GM19035 (cell line): ENCODE results near the gene SERPINB6.
"Not testable (repeated sequence)": the region's sequence is repeated elsewhere in the genome, so short reads cannot be mapped to it uniquely, and the experiment has no call there.

Source experiments
- ATAC-seq: cut with Tn5 transposase; IDR thresholded peaks from one replicate; pipeline ENCODE4 v1.9.1; 2021; ENCODE audit not compliant: unreplicated experiment

The SERPINB6 gene

DNA sequence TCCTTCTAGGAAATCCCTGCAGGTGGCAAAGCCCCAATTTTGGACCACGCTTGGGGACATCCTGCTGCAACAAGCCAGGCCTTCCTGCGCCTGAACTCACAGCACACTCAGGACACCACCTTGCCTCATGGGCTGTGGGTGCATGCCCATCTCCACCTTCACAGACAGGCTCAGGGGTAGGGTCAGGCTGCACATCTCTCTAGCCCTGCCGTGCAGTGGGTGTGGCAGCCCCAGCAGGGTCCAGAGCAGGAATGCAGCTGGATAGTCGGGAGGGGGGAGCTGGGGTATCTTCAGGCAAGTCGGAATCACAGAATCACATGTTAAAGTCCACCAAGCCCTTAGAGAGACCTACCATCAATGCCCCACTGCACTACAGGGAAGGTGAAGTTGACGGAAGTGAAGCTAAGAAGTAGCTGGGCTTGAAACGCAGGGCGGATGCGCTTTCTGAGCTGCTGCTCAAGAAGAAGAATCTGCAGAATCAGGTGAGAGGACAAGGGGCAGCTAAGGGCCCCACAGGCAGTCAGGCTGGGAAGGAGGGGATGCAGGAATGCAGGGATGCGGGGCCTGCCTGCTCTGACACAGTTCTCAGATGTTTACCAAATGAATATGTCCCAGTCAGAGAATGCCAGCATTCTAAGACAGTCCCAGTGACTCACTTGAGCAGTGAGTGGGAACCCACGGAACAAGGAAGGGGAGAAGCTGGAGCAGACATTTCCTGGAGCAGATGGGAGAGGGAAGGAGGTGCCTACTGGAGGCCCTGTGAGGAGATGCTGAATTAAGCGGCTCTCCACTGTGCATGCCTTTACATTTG, 11.3 kb downstream of the SERPINB6 start:
- no peak for ATAC-seq

DNA sequence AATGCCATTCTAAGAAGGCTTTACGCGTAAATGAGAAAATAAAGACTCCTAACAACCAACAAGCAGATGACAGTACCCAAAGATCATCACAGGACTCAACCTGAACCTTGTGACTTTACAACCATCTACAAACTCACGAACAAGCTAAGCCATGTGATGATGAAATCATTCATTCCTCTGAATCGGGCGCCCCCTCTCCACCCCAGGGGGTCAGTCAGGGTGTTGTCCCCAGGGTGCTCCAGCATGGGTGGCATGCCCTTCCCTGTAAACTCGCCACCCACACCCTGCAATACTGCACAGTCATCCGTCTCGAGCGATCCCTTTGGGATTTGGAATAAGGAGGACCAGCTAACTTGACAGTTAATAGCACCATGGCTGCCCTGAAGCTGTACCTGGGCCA, 12.6 kb downstream of the SERPINB6 start:
- ATAC-seq = no peak

DNA sequence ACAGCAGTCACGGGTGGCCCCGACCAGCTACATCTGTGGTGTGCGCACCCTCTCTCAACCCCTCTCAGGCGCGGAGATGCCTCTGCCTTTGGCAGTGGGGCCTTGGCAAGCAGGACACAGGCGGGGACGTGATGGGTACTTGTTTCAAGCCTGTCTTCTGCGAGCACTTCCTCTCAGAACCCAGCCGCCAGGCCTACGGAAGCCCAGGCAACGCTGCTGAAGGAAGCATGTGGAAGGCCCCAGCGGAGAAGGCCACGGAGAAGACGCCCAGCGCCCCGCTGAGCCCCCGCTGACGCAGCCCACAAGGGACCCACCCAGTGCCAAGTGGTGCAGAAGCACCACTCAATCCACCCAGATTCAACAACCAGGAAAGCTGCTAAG, 13.0 kb downstream of the SERPINB6 start:
- ATAC-seq = no peak

DNA sequence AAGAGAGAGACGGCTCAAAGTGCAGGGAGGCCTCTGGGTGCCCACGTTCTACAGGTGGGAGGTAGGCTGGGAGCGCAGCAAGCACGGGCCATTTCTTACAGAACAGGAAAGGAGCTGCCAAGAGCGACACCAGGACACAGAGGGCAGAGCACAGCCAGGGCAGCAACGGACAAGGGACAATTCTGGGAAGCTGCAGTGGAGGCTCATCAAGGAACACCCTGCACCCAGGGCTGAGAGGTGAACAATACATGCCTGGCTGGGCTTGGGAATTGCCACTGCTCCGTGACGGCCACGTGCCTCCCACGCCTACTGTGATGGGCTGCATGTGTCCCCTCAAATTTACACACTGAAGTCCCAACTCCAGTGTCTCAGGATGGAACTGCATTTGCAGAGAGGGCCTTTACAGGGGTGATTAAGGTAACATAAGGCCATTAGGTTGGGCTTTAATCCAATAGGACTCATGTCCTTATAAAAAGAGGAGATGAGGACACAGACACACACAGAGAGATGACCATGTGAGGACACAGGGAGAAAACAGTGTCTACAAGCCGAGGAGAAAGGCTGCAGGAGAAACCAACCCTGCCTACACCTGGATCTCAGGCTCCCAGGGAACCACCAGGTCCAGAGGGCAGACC, 13.6 kb downstream of the SERPINB6 start:
- ATAC-seq = no peak

DNA sequence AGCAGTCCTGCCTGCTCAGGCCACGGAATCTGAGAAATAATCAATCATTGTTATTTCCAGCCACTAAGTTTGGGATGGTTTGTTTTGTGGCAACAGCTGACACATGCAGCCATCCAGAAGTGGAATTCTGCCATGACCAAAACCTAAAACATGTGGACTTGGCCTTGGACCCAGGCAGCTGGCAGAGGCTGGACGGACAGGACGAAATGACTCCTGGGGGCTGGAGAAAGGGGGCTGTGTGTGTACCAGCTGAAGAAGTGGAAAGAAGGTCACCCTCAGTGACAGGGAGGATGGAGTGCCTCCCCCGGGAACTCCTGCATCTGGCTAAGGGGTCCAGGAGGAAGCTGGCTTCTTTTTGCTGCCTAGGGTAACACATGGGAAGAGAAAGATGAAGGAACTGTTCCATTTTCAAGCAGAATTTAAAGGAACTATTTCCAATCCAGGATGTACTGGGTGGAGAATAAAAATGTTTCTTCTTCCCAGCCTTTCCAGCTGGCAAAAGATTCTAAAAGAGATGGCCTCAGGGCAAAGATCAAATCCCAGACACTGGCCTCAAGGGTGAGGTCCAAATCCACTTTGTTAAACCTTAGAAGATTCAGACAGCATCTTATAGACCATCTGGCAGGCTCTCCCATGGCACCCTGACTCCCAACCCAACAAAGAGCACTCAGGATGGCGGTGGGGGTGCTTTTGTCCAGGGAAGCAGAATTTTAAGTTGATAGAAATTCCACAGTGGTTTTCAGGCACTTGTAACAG, 14.3 kb downstream of the SERPINB6 start:
- ATAC-seq = no peak

DNA sequence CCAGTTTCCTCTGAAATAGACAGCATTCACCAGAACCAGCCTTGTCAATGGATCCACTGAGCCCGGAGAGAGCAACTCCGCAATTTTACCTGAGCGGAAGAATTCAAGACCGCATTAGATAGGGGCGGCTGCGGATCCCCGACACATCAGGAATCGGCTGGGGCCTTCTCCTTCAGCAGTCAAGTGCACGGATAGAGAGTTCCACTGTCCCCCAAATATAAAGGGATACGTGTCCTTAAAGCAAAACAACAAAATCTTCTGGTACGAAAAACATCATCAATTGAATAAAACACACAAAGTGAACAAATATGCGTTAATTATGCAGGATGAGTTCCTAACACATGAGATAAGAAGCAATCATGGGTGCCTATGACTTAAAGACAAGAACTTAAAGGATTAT, 18.3 kb downstream of the SERPINB6 start:
- no peak for ATAC-seq

DNA sequence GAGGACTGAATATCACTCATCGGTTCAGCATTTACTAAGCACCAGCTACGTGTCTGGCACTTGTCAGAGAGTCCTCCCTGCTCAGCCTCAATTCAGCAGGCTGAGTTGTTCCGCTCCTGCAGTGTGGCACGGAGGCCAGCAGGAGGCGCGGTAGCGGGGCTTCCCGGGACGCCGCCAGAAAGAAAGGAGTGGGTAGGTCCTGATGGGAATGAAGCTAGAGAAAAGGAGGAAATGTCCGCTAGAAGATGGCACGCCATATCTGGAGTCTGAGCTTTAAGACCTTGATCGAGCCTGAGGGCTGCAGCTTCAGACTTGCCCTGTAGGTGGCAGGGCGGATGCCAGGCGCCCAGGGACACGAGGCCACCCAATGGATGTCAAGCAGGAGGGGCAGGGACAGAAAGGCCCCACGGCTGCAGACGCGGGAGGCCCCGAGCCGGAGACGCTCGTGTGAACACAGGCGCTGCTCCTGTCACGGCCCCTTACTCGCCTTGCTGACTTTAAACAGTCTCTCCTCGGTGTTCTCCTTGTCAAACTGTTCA, 18.7 kb downstream of the SERPINB6 start:
- peak; percentile 79 for ATAC-seq

DNA sequence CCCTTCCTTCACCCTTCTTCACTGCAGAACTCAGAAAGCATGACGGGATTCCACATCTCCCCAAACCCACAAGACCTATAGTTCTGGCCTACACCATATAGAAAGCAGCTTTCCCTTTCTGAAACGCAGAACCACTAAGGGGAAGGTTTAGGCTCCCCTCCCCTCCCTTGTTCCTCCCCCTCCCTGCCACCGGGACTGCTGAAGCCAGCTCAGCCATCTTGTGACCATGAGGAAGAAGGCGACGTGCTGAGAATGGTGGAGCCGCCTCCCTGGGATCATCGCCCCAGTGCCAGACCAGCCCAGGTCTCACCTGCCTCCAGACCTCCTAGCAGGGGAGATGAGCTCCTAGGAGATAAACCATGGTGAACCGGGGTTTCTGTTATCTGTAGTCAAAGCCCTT, 19.6 kb downstream of the SERPINB6 start:
- ATAC-seq = no peak

DNA sequence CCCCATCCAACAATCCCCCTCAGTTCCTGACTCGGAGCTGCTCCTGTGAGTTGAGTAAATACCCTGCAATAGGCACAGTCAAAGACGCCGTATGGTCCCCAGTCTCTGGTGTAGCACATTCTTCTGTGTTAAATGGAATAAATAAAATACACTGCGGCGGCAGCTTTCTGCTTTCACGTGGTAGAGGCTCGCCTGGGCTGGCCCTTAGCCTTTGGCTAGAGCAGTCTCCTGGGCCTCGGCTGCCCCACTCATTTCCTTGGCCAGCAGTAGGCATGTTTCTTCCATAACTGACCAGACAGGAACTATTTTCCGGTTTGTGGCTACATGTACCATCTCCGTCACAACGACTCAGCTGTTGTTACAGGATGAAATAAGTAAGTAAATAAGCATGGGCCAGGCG, 20.7 kb downstream of the SERPINB6 start:
- no peak for ATAC-seq

DNA sequence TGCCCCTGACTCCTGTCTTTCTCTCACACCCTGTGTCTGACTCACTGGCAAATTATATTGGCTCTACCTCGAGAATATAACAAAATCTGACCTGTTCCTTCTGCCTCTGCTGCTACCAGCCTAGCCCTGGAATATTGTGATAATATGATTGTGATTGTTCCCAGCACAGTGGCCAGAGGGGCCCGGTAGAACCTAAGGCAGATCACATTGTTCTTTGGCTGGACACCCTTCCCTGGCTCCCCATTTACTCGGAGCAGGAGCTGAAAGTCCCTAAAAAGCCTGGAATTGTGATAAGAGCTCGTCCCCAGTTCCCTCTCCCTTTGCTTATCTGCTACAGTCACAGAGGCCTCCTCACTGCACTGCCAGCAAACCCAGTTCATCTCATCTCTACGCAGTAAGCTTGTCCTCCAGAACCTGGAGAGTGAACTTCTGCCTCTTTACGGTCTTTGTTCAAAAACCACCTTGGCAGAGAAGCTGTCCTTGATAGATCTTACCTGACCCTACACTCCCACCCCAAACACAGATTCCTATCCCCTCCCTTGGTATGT, 21.8 kb downstream of the SERPINB6 start:
- no peak for ATAC-seq

DNA sequence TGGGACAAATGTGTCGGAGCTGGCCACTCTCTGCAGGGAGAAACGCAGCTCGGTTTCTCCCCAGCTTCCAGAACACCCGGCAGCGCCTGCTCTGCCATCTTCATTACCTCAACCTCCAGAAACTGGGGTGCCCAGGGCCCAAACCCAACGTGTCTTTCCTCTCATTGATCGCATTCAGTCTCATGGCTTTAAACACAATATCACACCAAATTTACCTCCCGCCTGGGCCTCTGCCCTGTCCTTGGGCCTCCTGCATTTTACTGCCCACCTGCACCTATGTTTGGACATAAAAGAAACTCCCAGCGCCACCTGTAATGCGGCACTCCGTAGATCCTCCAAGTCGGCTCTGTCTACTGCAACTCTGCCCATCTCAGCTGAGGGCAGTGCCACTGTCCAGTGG, 22.2 kb downstream of the SERPINB6 start:
- no peak for ATAC-seq

DNA sequence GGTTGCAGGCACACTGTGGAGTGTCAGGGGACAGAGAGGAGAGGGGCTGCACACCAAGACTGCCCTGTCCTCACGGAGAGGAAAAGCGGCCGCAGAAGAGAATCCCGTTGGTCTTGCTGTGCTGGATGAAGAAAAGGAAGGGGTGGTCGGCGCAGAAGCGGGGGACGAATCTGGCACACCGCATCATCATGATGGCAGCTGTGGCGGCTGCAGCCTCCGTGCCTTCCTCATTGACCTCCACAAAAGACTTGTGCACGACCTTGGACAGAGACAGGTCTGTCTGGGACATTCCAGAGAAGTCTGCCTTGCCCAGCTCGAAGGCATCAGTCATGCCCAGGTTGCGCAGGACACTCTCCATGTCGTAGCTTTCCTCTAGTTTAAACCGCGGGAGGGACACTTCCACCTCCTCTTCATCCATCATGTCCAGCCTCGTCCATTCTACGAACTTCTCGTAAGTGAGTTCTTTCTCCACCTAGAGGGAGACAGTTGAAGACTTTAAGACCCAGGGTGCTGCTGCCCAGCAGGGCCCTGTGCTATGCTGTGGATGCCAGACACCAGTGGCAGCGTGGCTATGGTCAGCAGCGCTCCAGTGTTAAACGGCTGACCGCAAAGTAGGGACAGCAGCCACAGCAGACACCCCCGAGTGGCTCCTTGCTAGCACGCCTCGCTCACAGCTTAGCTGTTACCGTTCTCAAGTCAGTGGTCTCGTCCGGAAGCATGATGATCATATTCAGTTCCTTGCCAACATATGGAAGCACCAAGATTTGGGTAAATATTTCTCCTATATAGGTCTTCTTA, 22.9 kb downstream of the SERPINB6 start:
- ATAC-seq = no peak

DNA sequence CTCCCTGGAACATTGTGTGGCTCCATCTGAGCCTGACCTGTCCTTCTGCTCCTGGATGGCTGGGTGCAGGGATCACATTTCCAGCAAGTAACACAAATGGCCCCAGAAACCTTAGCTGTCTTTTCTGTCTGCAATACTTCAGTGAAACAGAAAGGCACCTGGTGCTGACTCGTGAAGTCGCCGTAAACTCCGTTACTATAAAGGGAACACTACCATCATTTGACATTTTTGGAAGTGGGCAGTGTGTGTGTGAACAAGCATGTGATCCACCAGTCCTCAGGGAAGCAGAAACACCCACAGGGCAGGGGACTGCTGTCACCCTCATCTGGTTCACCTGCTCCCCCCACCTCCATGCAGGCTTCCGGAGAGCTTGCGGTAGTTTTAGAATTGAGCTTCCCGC, 23.9 kb downstream of the SERPINB6 start:
- no peak for ATAC-seq

DNA sequence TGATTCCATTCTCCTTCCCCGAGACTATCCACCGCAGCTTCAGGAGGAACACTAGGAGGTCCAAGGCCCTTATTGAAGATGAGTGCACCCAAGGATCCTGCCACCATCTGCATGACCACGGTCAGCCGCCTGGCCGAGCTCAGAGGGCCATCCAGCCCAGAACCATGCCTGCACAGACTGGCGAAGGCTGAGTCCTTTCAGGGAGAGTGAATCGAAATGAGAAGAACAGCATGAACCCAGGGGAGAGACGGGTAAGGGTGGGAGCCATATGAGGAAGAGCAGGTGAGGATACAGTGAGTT, 26.3 kb downstream of the SERPINB6 start:
- no peak for ATAC-seq

DNA sequence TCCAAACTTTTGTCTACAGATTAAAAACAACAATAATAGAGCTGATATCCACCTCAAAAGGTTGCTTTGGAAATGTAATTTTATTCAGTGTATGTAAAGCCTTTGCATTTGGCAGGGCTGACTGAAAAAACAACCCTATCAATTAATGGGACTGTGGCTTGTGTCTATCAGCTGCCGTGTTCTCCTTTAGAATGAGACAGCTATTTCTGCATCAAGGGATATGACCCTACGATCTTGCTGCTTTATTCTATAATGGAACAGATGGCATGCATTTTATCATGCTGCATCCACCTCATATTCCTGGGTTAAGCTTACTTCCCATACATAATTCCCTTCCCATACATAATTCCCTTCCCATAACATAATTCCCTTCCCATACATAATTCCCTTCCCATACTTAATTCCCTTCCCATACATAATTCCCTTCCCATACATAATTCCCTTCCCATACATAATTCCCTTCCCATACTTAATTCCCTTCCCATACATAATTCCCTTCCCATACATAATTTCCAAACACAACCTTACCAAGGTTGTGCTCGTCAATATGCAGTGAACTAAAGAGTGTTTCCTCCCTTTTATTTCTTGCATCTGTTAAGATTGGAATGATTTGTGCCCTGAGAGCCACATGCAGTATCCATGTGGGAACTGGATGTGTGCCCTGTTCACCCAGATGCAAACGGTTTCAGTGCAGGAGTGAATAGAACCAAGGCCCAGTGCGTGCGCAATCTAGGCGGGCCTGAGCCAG, 26.8 kb downstream of the SERPINB6 start:
- no peak for ATAC-seq

DNA sequence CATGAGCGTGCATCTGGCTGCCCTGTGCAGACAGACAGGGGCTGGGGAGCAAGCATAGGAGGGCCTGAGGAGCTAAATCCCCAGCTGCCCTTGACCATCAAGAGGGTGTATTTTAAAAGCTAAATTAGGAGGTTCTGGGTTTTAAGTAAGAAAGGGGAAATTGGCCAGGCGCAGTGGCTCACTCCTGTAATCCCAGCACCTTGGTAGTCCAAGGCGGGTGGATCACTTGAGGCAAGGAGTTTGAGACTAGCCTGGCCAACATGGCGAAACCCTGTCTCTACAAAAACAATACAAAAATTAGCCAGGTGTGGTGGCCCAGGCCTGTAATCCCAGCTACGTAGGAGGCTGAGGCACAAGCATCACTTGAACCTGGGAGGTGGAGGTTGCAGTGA, 27.8 kb downstream of the SERPINB6 start:
- no peak for ATAC-seq

DNA sequence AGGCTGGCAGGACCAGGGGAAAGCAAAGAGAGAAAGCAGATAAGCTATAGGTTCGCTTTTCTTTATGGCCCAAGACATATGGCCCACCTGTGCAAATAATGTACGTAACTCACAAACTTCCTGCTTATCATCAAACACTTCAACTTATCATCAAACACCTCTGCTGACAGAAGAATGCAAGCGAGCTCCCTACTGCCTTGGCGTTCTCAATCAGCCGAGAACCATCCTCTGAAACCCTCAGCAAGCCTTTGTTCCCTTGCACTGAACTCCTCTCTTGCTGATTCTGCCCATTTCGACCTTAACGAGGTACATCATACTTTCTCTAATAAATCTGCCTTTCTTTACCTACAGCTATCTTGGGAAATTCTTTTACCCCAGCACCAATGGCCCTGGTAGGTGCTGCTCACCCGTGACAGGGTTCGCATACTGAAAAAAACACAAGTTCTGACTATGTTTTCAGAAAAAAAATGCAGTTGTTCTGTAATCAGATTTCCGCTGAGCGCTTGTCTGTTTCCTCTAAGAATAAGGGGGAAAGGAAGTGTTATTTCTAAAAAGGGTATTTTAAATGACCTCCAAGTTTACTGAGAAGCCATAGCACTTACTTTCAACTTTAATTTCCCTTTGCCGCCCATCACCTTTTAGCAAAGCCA, 28.3 kb downstream of the SERPINB6 start:
- no peak for ATAC-seq

DNA sequence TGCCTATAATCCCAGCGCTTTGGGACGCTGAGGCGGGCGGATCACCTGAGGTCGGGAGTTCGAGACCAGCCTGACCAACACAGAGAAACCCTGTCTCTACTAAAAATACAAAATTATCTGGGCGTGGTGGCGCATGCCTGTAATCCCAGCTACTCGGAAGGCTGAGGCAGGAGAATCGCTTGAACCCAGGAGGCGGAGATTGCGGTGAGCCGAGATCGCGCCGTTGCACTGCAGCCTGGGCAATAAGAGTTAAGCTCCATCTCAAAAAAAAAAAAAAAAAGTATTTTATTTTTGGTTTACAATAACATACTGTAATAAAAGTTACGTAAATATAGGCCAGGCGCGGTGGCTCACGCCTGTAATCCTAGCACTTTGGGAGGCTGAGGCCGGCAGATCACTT, 29.3 kb downstream of the SERPINB6 start:
- ATAC-seq = not testable (repeated sequence)

DNA sequence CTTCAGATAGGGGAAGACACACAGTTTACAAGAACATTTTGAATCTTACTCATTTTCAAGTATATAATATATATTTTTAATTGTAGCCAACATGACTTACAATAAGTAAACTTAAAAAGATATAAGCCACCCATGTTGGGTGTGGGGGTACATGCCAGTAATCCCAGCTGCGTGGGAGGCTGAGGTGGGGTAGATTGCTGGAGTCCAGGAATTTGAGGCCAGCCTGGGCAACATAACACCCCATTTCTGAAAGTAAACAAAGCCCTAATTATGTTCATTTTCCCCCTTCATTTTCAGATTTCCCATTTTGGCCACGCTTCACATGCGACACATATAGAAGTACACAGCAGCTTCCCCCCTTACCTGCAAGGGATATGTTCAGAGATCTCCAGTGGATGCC, 30.5 kb downstream of the SERPINB6 start:
- no peak for ATAC-seq
